Neuronal stem cell (in vitro differentiated cells): ENCODE data around the gene CABP1.

ENCODE experiments used
- DNase-seq: peaks from one replicate; pipeline ENCODE4 v3.0.0-alpha.2; 2013; ENCODE audit warnings: low spot score
- H2AFZ ChIP-seq: one replicate; pipeline ENCODE4 v1.6.1; 2013; ENCODE audit warnings: mild to moderate bottlenecking, low read length, inconsistent platforms
- H2AK5ac ChIP-seq: 2 replicates; pipeline ENCODE4 v1.6.1; 2013; ENCODE audit warnings: low read depth, mild to moderate bottlenecking, inconsistent platforms, low read length, moderate library complexity, mixed read lengths
- H2BK120ac ChIP-seq: 2 replicates; pipeline ENCODE4 v1.6.1; 2013; ENCODE audit warnings: low read depth, mild to moderate bottlenecking, inconsistent platforms, low read length, moderate library complexity, mixed read lengths
- H2BK12ac ChIP-seq: one replicate; pipeline ENCODE4 v1.6.1; 2013; ENCODE audit warnings: low read length, inconsistent platforms
- H2BK15ac ChIP-seq: 2 replicates; pipeline ENCODE4 v1.6.1; 2013; ENCODE audit warnings: mild to moderate bottlenecking, low read length, inconsistent platforms, mixed read lengths
- H2BK5ac ChIP-seq: one replicate; pipeline ENCODE4 v1.6.1; 2013; ENCODE audit warnings: inconsistent platforms, mild to moderate bottlenecking, low read length, moderate library complexity
- H3K14ac ChIP-seq: one replicate; pipeline ENCODE4 v1.6.1; 2013; ENCODE audit warnings: low read length, inconsistent platforms
- H3K18ac ChIP-seq: 2 replicates; pipeline ENCODE4 v1.6.1; 2013; ENCODE audit warnings: low read length, inconsistent platforms
- H3K23ac ChIP-seq: 2 replicates; pipeline ENCODE4 v1.6.1; 2013; ENCODE audit warnings: low read depth, mild to moderate bottlenecking, mixed read lengths, low read length, inconsistent platforms; ENCODE audit not compliant: poor library complexity
- H3K27ac ChIP-seq: replicated peaks from 3 replicates; pipeline ENCODE4 v1.5.1; 2013; ENCODE audit warnings: low read length, inconsistent platforms
- H3K27me3 ChIP-seq, 3 experiments: 2 replicates each; pipeline ENCODE4 v1.6.1; 2013; ENCODE audit warnings: low read length in 3 of 3, mild to moderate bottlenecking in 2 of 3, inconsistent platforms in 1 of 3, low read depth in 1 of 3, mixed read lengths in 1 of 3, moderate library complexity in 1 of 3; ENCODE audit not compliant: control insufficient read depth in 3 of 3, insufficient read depth in 3 of 3
- H3K36me3 ChIP-seq, 2 donors: replicated peaks in 1 of 2; 2 replicates each; pipeline ENCODE4 v1.6.1; 2013; ENCODE audit warnings: low read length in 2 of 2; ENCODE audit not compliant: control insufficient read depth in 2 of 2, insufficient read depth in 2 of 2
- H3K4ac ChIP-seq: 2 replicates; pipeline ENCODE4 v1.6.1; 2013; ENCODE audit warnings: inconsistent platforms, mild to moderate bottlenecking, low read length, moderate library complexity
- H3K4me1 ChIP-seq, 2 donors: 1 replicate in 1 of 2; 2 replicates in 1 of 2; pipeline ENCODE4 v1.6.1; 2013; ENCODE audit warnings: low read length in 2 of 2, low read depth in 1 of 2; ENCODE audit not compliant: control insufficient read depth in 2 of 2, insufficient read depth in 1 of 2
- H3K4me2 ChIP-seq: one replicate; pipeline ENCODE4 v1.6.1; 2013; ENCODE audit warnings: mild to moderate bottlenecking, low read length, inconsistent platforms; ENCODE audit not compliant: insufficient read depth, poor library complexity, severe bottlenecking
- H3K4me3 ChIP-seq, 2 donors: 2 replicates each; pipeline ENCODE4 v1.5.1; 2013; ENCODE audit warnings: low read length in 2 of 2, mild to moderate bottlenecking in 2 of 2, inconsistent platforms in 1 of 2, moderate library complexity in 1 of 2
- H3K79me1 ChIP-seq: one replicate; pipeline ENCODE4 v1.6.1; 2013; ENCODE audit warnings: low read depth, mild to moderate bottlenecking, inconsistent platforms, low read length, moderate library complexity
- H3K9ac ChIP-seq: one replicate; pipeline ENCODE4 v1.6.1; 2013; ENCODE audit warnings: mild to moderate bottlenecking, low read depth, low read length, inconsistent platforms; ENCODE audit not compliant: poor library complexity
- H3K9me3 ChIP-seq, 2 donors: replicated peaks in 1 of 2; 2 replicates each; pipeline versions ENCODE3 to v1.6.1; 2013; ENCODE audit warnings: low read length in 2 of 2, mild to moderate bottlenecking in 2 of 2, inconsistent platforms in 1 of 2, low read depth in 1 of 2, mixed read lengths in 1 of 2, moderate library complexity in 1 of 2; ENCODE audit not compliant: control insufficient read depth in 2 of 2, insufficient read depth in 1 of 2
- H4K8ac ChIP-seq: one replicate; pipeline ENCODE4 v1.6.1; 2013; ENCODE audit warnings: low read depth, mild to moderate bottlenecking, inconsistent platforms, low read length, moderate library complexity
- H4K91ac ChIP-seq: one replicate; pipeline ENCODE4 v1.6.1; 2013; ENCODE audit warnings: low read length, low read depth, mild to moderate bottlenecking, inconsistent platforms; ENCODE audit not compliant: poor library complexity
- WGBS, 2 donors: extraction: QIAGEN DNeasy Blood & Tissue Kit; methylation state at CpG; one replicate each; pipeline ENCODE4 v1.1.7; 2013; ENCODE audit warnings: missing lambda C conversion rate in 2 of 2, mixed read lengths in 1 of 2; ENCODE audit not compliant: insufficient read length in 2 of 2, insufficient replicate concordance in 1 of 2; ENCODE audit errors: extremely low coverage in 2 of 2; 5-methylcytosine and 5-hydroxymethylcytosine counted together

The CABP1 gene

GRCh38 chr12:120687578-120688289 lies 47.3 kb downstream of the CABP1 start:
- no peak overlapping the region for H3K27ac ChIP-seq
- no peak overlapping the region for H3K4ac ChIP-seq
- H3K23ac ChIP-seq: peak overlapping the region; percentile 99
- no peaks in the 10 kb centered on the region for H3K9me3 ChIP-seq
- H3K9ac ChIP-seq: peak overlapping the region; percentile 98
- H3K4me1 ChIP-seq: peaks cover 16 to 37% of the 10 kb centered on the region in 2 donors
- H2BK5ac ChIP-seq: peak overlapping the region; percentile 94
- peak overlapping the region; percentile 64 for H3K4me2 ChIP-seq
- DNase-seq: no peak
- no peak overlapping the region for H2BK12ac ChIP-seq
- no peak overlapping the region for H2BK15ac ChIP-seq
- no CpG with 5 or more reads among the region's 31 CpGs for WGBS, 2 donors
- H3K4me3 ChIP-seq: peak overlapping the region; percentile 89 to 97
- peak overlapping the region; percentile 98 for H3K18ac ChIP-seq
- H3K79me1 ChIP-seq: peaks cover 8% of the 10 kb centered on the region
- peak overlapping the region; percentile 8 for H2AK5ac ChIP-seq
- peak overlapping the region; percentile 93 for H2BK120ac ChIP-seq
- peaks cover 0 to 9% of the 10 kb centered on the region in 2 donors for H3K36me3 ChIP-seq
- H2AFZ ChIP-seq: peak overlapping the region; percentile 89
- peak overlapping the region; percentile 72 for H3K14ac ChIP-seq
- no peak overlapping the region for H4K91ac ChIP-seq
- no peak overlapping the region for H4K8ac ChIP-seq
- H3K27me3 ChIP-seq: no peaks in the 10 kb centered on the region

DNA sequence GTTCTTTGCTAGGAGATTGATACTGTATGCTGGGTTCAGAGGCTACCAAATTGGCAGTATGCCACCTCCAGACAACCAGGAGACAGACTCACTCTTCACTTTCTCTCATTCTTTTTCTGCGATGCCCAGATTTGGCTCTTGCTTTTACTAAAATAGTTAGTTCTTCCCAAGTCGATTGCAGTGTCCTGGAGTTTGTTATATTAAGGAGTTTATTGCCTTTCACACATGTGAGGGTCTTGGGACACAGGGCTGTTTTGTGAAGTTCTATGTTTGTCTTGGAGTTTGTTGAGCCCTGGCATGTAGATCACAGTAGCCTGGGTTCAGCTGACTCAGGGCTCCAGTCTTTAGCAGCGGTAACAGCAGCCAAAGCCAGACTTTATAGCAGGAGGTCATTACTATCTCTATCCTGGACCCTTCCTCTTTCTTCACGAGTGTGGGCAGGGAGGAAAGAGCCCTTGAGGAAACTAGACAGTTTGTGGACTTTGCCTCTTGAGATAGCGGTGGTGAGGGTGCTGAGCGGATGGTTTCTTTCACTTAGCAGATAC lies 48.2 kb downstream of the CABP1 start:
- Histone ChIP-seq H3K4me1 (peaks cover 18 to 45% of the 10 kb centered on the region in 2 donors), H3K27ac (no peak overlapping the region), H4K91ac (no peak overlapping the region), H2BK120ac (no peak overlapping the region), H2BK15ac (no peak overlapping the region), H3K18ac (no peak overlapping the region), H2AK5ac (no peak overlapping the region), H3K9me3 (no peaks in the 10 kb centered on the region), H2AFZ (no peak overlapping the region), H3K23ac (no peak overlapping the region), H3K4me2 (peak overlapping the region; percentile 64), H3K36me3 (peaks cover 0 to 9% of the 10 kb centered on the region in 2 donors), H3K14ac (no peak overlapping the region), H4K8ac (no peak overlapping the region), H2BK5ac (no peak overlapping the region), H3K4me3 (peak overlapping the region; percentile 63 to 89), H3K9ac (no peak overlapping the region), H2BK12ac (no peak overlapping the region), H3K79me1 (peaks cover 8% of the 10 kb centered on the region), H3K27me3 (no peaks in the 10 kb centered on the region), H3K4ac (no peak overlapping the region)
- no CpG with 5 or more reads among the region's 6 CpGs for WGBS, 2 donors
- no peak for DNase-seq

DNA sequence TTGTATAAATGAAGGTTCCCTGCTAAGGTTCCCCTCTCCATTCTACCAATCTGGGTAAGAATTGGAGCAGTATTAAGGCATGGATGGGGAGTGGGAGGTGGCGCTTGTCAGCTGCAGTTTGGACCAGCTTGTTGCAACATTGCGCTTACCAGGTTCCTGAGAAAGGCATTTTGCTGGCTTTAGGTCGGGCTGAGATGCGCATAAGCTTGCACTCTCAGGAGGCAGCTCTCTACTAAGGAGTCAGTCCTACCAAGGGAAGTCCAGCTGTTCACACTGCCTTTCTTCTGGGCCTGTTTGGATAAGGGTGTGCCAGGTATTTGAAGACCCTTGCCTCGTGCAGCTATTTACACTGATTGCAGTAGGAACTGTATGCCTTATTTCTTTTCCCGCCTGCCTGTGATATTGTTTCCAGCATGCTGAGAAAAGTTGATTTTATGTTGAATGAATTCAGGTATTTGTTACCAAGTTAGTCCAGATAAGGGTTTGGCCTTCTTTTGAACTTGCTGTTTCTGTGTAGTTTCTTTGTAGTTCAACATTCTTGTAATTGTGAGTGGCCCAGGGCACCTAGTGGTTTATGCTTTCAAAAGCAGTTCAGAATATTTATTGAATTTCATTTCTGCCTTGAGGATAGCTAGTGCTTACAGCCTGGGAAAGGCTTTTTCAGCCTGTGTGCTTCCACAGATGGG lies 49.1 kb downstream of the CABP1 start:
- Histone ChIP-seq H3K23ac (no peak overlapping the region), H3K18ac (no peak overlapping the region), H2AFZ (no peak overlapping the region), H2AK5ac (no peak overlapping the region), H2BK15ac (no peak overlapping the region), H2BK5ac (no peak overlapping the region), H3K27ac (no peak overlapping the region), H3K9ac (no peak overlapping the region), H3K4me1 (peaks cover 24 to 55% of the 10 kb centered on the region in 2 donors), H3K4me2 (no peak overlapping the region), H3K4ac (no peak overlapping the region), H2BK12ac (no peak overlapping the region), H4K8ac (no peak overlapping the region), H3K27me3 (no peaks in the 10 kb centered on the region), H3K9me3 (no peaks in the 10 kb centered on the region), H3K36me3 (peaks cover 3 to 13% of the 10 kb centered on the region in 2 donors), H3K14ac (no peak overlapping the region), H4K91ac (no peak overlapping the region), H3K4me3 (peak overlapping the region in 1 of 2 donors; percentile 89), H3K79me1 (peaks cover 8% of the 10 kb centered on the region), H2BK120ac (no peak overlapping the region)
- DNase-seq: no peak
- WGBS, 2 donors: no CpG with 5 or more reads among the region's 6 CpGs

GRCh38 chr12:120690083-120690450 lies 49.6 kb downstream of the CABP1 start:
- no CpG with 5 or more reads among the region's 2 CpGs for WGBS, 2 donors
- no peaks in the 10 kb centered on the region for H3K27me3 ChIP-seq
- H3K9me3 ChIP-seq: no peaks in the 10 kb centered on the region
- peak overlapping the region in 1 of 2 donors; percentile 89 for H3K4me3 ChIP-seq
- no peak overlapping the region for H2AK5ac ChIP-seq
- no peak overlapping the region for H3K4ac ChIP-seq
- H3K79me1 ChIP-seq: peaks cover 8% of the 10 kb centered on the region
- H2BK5ac ChIP-seq: no peak overlapping the region
- no peak overlapping the region for H2AFZ ChIP-seq
- no peak overlapping the region for H2BK120ac ChIP-seq
- no peak for DNase-seq
- no peak overlapping the region for H2BK12ac ChIP-seq
- no peak overlapping the region for H3K23ac ChIP-seq
- H3K9ac ChIP-seq: no peak overlapping the region
- H4K91ac ChIP-seq: no peak overlapping the region
- H3K18ac ChIP-seq: no peak overlapping the region
- peaks cover 7 to 18% of the 10 kb centered on the region in 2 donors for H3K36me3 ChIP-seq
- no peak overlapping the region for H2BK15ac ChIP-seq
- peaks cover 24 to 59% of the 10 kb centered on the region in 2 donors for H3K4me1 ChIP-seq
- no peak overlapping the region for H4K8ac ChIP-seq
- H3K4me2 ChIP-seq: no peak overlapping the region
- no peak overlapping the region for H3K27ac ChIP-seq
- H3K14ac ChIP-seq: no peak overlapping the region
